ENCODE measurements around the gene BICC1.

- TF ChIP-seq CTCF (CRISPR knock-in tag; IDR thresholded peaks at IDR 0.05) (no peak), SNAPC4 (CRISPR knock-in tag; IDR thresholded peaks at IDR 0.05) (no peak), POLR2A (IDR thresholded peaks at IDR 0.05; ENCODE audit: insufficient read depth in 1 of 2, low read depth in 2 of 2, low read length in 2 of 2) (no peak)
Observed at GRCh38 chr10:58784361-58784760, 271.7 kb downstream of the BICC1 start.
